SKM-1 (cell line): ENCODE measurements around the gene PRF1.
"Not testable (repeated sequence)": the region's sequence is repeated elsewhere in the genome, so short reads cannot be mapped to it uniquely, and the experiment has no call there.

Experiments used
- DNase-seq: peaks from one replicate; lab custom pipeline; 2025; ENCODE audit not compliant: unreplicated experiment; lab: John Stamatoyannopoulos, UW

The PRF1 gene

DNA sequence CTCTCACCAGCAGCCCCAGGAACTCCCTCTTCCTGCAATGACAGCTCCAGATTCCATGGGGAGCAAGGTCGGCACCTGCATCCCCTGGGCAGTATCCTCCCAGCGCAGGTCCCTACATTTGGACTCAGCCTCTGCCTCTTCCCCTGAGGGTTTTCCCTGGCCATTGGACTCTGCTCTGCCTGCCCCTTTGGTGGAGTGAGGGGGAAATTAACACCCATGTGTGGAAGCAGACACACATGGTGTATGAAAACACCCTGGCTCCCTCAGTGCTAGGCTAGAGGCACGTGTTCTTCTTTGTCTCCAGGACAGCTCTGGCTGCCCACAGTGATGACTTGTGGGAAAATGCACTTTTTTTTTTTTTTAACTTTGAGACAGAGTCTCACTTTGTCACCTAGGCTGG is 8.4 kb downstream of the PRF1 start:
- DNase-seq = no peak

- DNase-seq = no peak
Observed at GRCh38 chr10:70593513-70593890, 9.0 kb downstream of the PRF1 start.

GRCh38 chr10:70592746-70593512 is 9.6 kb downstream of the PRF1 start:
- peak; percentile 44 for DNase-seq

DNA sequence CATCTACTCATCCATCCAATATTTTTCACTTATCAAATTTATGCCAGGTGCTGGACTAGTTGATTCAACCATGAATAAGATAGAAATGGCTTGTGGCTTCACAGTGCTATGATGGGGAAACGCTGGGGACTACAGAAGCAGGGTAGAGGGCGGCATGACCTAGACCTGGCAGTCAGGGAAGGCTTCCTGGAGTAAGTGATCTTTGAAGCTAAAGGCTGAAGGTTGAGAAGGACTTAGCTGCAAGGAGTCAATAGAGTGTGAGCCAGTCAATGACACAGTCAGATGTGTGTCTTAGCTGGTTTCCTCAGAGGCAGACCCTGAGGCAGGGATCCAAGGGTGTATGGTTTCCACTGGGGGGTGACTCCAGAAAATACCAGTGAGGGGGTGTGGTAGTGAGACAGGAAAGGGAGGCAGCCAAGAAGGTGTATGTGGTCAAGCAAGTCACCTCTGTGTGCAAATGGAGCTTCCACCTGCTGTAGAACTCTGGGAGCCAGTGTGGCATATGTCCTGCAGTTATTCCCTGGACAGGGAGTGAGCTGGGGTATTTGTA is 10.3 kb downstream of the PRF1 start:
- no peak for DNase-seq

DNA sequence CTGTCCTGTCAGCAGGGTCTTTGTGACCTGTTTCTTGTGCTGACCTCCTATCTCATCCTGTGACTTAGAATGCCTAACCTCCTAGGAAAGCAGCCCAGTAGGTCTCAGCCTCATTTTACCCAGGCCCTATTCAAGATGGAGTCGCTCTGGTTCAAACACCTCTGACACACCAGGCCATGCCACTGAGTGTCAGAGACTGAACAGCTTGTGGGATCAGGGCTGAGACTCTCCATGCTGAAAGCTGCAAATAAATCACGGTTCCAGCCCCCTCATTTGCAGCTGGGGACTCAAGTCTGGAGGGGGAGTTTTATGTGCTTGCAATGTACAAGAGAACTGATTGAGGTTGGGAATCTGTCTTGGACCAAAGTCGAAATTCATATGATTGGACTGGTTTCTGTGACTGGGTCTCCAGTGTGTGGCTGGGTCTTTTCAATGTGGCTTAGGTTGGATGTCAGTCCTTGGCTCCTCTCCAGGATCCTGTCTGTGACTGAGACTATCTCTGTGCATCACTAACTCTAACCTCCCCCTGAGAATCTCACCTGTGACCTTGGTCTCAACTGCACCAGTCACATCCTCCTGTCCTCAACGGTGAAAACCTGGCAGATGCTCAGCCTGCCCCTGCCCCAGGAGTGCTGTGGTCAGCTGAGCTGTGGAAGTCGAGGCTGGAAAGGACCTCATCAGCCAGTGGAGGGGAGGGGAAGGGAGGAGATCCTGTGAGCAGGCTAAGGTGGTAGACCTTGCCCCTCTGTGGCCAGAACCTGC is 11.7 kb downstream of the PRF1 start:
- DNase-seq = no peak

DNA sequence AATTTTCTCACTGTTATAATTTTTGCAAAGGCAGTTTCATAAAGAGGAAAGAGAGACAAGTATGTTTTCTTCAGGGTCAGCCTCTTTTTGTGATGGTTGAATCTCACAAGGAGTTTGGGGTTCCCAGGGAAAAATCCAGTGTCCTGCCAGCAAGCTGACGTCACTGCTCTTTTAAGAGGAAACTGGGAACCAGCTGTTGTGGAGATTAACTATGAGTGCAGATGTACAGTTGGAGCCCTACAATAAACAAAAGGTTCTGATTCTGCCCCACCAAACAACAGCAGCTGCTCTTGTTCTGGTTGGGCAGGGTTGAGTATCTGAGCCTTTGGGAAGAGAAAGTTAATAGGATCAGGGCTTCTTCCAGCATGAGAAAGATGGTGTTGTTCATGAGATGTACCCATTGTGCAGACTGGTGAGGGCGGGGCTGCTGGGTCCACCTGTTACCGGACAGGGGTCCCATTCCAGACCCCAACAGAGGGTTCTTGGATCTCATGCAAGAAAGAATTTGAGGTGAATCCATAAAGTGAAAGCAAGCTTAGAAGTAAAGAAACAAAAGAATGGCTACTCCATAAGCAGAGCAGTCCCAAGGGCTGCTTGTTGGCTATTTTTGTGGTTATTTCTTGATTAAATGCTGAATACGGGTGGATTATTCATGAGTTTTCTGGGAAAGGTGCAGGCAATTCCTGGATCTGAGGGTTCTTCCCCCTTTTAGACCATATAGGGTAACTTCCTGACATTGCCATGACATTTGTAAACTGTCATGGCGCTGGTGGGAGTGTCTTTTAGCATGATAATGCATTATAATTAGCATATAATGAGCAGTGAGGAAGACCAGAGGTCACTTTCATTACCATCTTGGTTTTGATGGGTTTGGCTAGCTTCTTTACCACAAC is 12.5 kb downstream of the PRF1 start:
- no peak for DNase-seq

DNA sequence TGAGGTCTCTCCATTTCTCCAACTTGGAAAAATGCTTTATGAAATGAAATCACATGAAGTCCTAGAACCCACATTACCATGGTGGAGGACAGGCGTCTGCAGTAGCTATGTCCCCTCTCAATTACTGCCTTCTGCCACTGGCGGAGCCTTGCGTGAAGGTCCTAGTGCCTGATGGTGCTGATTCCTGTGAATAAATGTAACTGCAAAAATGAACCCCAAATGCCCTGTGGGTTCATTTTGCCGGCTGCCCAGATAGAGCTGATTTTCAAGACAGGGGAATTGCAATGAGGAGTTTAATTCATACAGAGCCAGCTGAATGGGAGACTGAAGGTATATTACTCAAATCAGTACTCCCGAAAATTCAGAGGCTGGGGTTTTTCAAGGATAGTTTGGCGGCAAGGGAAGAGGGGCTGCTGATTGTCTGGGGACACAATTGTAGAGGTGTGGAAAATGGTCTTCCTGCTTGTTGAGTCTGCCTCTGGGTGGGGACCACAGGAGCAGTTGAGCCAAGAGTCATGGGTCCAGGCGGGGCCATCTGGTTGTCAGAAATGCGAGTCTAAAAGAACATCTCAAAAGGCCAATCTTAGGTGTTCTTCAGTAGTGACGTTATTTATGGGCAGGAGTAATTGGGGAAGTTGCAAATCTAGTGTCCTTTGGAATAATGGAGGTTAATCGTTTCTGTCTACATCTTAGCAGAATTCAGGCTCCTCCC is 13.5 kb downstream of the PRF1 start:
- no peak for DNase-seq

DNA sequence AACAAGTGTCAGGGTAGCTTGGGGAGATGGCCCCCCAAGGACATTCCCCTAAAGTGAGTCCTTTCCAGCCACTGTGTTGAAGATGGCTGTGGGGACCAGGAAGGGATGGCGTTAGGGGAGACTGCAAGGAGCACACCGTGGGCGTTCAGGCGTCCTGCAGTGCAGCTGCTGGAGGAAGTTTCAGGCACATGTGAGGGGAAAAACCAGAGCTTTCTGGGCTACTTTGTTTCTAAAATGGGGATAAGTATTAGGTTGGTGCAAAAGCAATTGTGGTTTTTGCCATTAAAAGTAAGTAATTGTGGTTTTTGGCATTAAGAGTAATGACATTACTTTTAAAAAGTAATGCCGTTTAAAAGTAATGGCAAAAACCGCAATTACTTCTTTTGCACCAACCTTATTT is 14.3 kb downstream of the PRF1 start:
- DNase-seq = no peak

GRCh38 chr10:70587045-70587658 is 15.4 kb downstream of the PRF1 start:
- DNase-seq = no peak

DNA sequence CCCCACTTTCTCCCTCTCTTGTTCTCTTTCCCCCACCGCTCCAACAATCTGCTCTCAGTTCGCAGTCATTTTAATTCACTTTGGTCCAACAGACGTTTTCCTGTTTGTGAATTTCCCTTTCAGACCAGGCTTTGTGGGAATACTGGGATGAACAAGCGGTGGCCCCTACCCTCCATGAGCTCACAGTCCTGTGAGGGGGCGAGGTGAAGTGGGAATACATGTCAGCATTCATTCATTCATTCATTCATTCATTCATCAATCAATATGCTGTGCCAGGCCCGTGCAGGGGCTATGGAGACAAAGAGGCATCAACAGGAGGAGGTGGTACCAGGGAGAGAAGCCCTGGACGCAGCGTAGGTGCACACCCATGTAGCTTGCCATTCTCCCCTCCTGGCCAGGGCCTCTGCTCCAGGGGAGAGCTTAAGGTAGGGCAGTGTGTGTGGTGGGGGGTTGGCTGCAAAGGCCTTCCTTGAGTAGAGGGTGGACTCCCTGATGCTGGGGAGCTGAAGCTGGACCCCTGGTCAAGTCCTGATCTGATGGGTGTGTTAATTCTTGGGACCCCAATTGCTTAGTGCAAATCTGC is 16.1 kb downstream of the PRF1 start:
- DNase-seq = no peak

GRCh38 chr10:70585578-70586169 is 16.9 kb downstream of the PRF1 start:
- no peak for DNase-seq

DNA sequence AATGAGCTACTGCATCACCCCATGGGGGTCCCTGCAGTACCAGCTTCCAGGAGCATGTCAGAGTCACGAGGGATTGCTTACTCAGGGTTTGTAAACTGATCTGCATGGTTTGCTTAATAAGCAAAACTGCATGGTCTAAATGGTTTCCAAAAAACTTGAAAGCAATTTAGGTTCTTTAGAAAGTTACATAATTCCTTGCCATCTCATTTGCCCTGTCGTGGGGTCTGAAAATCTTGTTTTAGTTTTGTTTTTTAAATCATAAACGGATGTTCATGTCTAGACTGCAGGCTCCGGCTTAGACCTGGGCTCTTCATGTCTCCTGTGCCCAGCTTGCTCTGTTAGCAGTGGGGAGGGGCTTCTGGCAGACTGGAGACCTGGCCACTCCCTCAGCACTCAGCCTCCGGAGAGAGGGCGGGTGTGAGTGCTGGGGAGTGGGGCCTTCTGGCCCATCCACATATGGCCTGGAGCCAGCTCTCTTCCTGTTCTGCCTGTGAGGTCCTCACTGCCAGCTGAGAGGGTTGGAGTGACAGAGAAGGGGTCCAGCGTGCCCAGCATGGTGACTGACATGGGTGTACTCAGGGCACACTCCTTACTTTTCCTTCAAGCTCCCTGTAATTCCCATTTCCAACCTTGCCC is 17.5 kb downstream of the PRF1 start:
- DNase-seq = no peak

GRCh38 chr10:70584366-70584765 is 18.2 kb downstream of the PRF1 start:
- DNase-seq = no peak

DNA sequence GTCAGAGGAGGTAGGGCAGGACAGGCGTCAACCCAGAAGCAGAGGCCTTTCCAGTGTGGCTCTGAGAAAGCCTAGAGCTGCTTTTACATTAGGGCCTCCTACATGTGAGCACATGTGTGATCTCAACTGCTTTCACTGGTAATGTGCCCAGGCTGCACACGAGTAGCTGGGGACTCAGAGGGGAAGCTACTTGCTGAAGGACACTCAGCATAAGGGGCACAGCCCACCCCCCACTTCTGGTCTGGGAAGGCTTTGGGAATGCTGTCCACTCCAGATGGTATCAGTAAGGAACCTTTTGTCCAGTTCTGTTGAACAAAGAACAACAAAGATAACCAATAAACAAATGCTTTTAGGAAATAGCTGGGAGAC is 18.9 kb downstream of the PRF1 start:
- no peak for DNase-seq

- no peak for DNase-seq
Observed at GRCh38 chr10:70582793-70583668, 19.5 kb downstream of the PRF1 start.

- not testable (repeated sequence) for DNase-seq
Observed at GRCh38 chr10:70581176-70581575, 21.4 kb downstream of the PRF1 start.

DNA sequence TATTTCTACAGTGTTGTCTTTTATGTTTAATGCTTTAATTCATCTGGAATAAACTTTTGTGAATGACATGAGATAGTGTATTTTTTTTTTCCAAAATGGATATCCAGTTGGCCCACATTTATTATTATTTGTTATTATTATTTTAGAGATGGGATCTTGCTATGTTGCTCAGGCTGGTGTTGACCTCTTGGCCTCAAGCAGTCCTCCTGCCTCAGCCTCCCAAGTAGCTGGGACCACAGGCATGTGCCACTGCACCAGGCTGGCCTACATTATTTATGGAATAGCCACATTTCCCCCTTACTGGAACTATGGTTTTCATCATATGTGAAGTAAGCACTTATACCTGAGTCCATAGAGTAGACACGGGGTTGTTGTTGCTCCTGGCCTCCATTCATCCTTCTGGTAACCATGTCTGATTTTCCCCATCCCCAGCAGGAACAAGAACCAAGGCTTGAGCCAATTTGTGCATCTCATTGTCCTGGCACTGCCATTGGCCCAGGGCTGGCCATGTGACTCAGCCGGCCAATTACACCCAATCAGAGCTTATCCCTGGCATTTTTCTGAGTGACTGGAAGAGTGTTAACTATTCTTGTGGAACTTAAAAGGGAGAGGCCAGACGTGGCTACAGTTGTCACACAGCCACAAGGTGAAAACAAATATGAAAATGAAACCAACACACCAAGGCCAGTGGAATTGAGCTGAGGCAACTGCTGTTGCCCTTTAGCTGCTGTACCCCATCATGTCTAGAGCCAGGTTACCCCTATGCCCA is 23.1 kb downstream of the PRF1 start:
- no peak for DNase-seq
